ES-I3 (cell line): Measurements from ENCODE around the gene ESYT2.

Source experiments
- H3K36me3 ChIP-seq: 2 replicates; pipeline ENCODE4 v1.6.1; 2013; ENCODE audit warnings: mild to moderate bottlenecking, low read length, control low read depth, moderate library complexity; ENCODE audit not compliant: insufficient read depth
- H3K4me1 ChIP-seq: 2 replicates; pipeline ENCODE4 v1.6.1; 2013; ENCODE audit warnings: mild to moderate bottlenecking, control low read depth, low read length; ENCODE audit not compliant: insufficient read depth
- H3K9ac ChIP-seq: 2 replicates; pipeline ENCODE4 v1.6.1; 2013; ENCODE audit warnings: low read depth, mild to moderate bottlenecking, low read length, moderate library complexity
- H3K9me3 ChIP-seq: 2 replicates; pipeline ENCODE4 v1.6.1; 2013; ENCODE audit warnings: mild to moderate bottlenecking, low read length, moderate library complexity; ENCODE audit not compliant: control insufficient read depth, insufficient read depth

ESYT2 gene

GRCh38 chr7:158748335-158748734, 81.0 kb downstream of the ESYT2 start:
- Histone ChIP-seq H3K9ac (no peak overlapping the region), H3K9me3 (no peaks in the 10 kb centered on the region), H3K4me1 (no peaks in the 10 kb centered on the region), H3K36me3 (peaks cover 4% of the 10 kb centered on the region; the same call in 1 of the 2 replicates)

- no peaks in the 10 kb centered on the region for H3K4me1 ChIP-seq
- no peak overlapping the region for H3K9ac ChIP-seq
- peaks cover 6% of the 10 kb centered on the region; the same call in 1 of the 2 replicates for H3K36me3 ChIP-seq
- H3K9me3 ChIP-seq, result no peaks in the 10 kb centered on the region
Measured at GRCh38 chr7:158747408-158747807, 81.9 kb downstream of the ESYT2 start.

- Histone ChIP-seq H3K9ac (no peak overlapping the region), H3K36me3 (peaks cover 7% of the 10 kb centered on the region; the same call in 1 of the 2 replicates), H3K4me1 (no peaks in the 10 kb centered on the region), H3K9me3 (no peaks in the 10 kb centered on the region)
Measured at GRCh38 chr7:158746957-158747356, 82.4 kb downstream of the ESYT2 start.

GRCh38 chr7:158745057-158745715, 84.1 kb downstream of the ESYT2 start:
- no peaks in the 10 kb centered on the region for H3K9me3 ChIP-seq
- no peaks in the 10 kb centered on the region; the same call in 1 of the 2 replicates for H3K4me1 ChIP-seq
- H3K36me3 ChIP-seq, result peaks cover 16% of the 10 kb centered on the region
- no peak overlapping the region for H3K9ac ChIP-seq

GRCh38 chr7:158744070-158744469, 85.2 kb downstream of the ESYT2 start:
- Histone ChIP-seq H3K36me3 (peaks cover 20% of the 10 kb centered on the region), H3K4me1 (no peaks in the 10 kb centered on the region; the same call in 1 of the 2 replicates), H3K9ac (no peak overlapping the region), H3K9me3 (no peaks in the 10 kb centered on the region)

- Histone ChIP-seq H3K36me3 (peaks cover 19% of the 10 kb centered on the region), H3K9ac (no peak overlapping the region)
Measured at GRCh38 chr7:158743219-158743618, 86.1 kb downstream of the ESYT2 start.

GRCh38 chr7:158742065-158742821, 87.1 kb downstream of the ESYT2 start:
- H3K9me3 ChIP-seq, result no peaks in the 10 kb centered on the region
- H3K36me3 ChIP-seq, result peaks cover 16% of the 10 kb centered on the region
- H3K4me1 ChIP-seq, result no peaks in the 10 kb centered on the region; the same call in 1 of the 2 replicates
- no peak overlapping the region for H3K9ac ChIP-seq

More at GRCh38 chr7:158743219-158743618, 86.1 kb downstream of the ESYT2 start:
- H3K9me3 ChIP-seq, result no peaks in the 10 kb centered on the region
- H3K4me1 ChIP-seq, result no peaks in the 10 kb centered on the region; the same call in 1 of the 2 replicates

GRCh38 chr7:158741294-158741666, 88.0 kb downstream of the ESYT2 start:
- Histone ChIP-seq H3K9ac (no peak overlapping the region), H3K4me1 (no peaks in the 10 kb centered on the region; the same call in 1 of the 2 replicates), H3K36me3 (peaks cover 19% of the 10 kb centered on the region), H3K9me3 (no peaks in the 10 kb centered on the region)

GRCh38 chr7:158740657-158741293, 88.5 kb downstream of the ESYT2 start:
- Histone ChIP-seq H3K9ac (no peak overlapping the region), H3K4me1 (no peaks in the 10 kb centered on the region; the same call in 1 of the 2 replicates), H3K36me3 (peaks cover 19% of the 10 kb centered on the region)

GRCh38 chr7:158740013-158740656, 89.2 kb downstream of the ESYT2 start:
- Histone ChIP-seq H3K4me1 (no peaks in the 10 kb centered on the region; the same call in 1 of the 2 replicates), H3K9me3 (no peaks in the 10 kb centered on the region), H3K36me3 (peaks cover 19% of the 10 kb centered on the region), H3K9ac (no peak overlapping the region)

More at GRCh38 chr7:158740657-158741293, 88.5 kb downstream of the ESYT2 start:
- H3K9me3 ChIP-seq, result no peaks in the 10 kb centered on the region

GRCh38 chr7:158738841-158739240, 90.5 kb downstream of the ESYT2 start:
- Histone ChIP-seq H3K9me3 (no peaks in the 10 kb centered on the region), H3K36me3 (peaks cover 19% of the 10 kb centered on the region), H3K9ac (no peak overlapping the region), H3K4me1 (no peaks in the 10 kb centered on the region; the same call in 1 of the 2 replicates)

GRCh38 chr7:158737064-158737695, 92.1 kb downstream of the ESYT2 start:
- H3K36me3 ChIP-seq, result peaks cover 16% of the 10 kb centered on the region
- H3K9ac ChIP-seq, result no peak overlapping the region
- peaks cover 6% of the 10 kb centered on the region for H3K4me1 ChIP-seq
- no peaks in the 10 kb centered on the region for H3K9me3 ChIP-seq

- H3K9me3 ChIP-seq, result no peaks in the 10 kb centered on the region
- H3K9ac ChIP-seq, result no peak overlapping the region
- peaks cover 7% of the 10 kb centered on the region for H3K36me3 ChIP-seq
- peaks cover 6% of the 10 kb centered on the region for H3K4me1 ChIP-seq
Measured at GRCh38 chr7:158735935-158736334, 93.4 kb downstream of the ESYT2 start.

GRCh38 chr7:158734861-158735260, 94.4 kb downstream of the ESYT2 start:
- Histone ChIP-seq H3K9ac (no peak overlapping the region), H3K36me3 (peaks cover 6% of the 10 kb centered on the region), H3K9me3 (no peaks in the 10 kb centered on the region), H3K4me1 (peaks cover 6% of the 10 kb centered on the region; the same call in 1 of the 2 replicates)
